ENCODE results near the gene POU2F1.

POU2F1 gene

GRCh38 chr1:167274061-167274460, 53.4 kb downstream of the POU2F1 start:
- Histone ChIP-seq H2AK5ac (ENCODE audit: low read length, severe bottlenecking) (no peak overlapping the region), H3K4me2 (ENCODE audit: low read length, poor library complexity, severe bottlenecking) (no peak overlapping the region), H3K36me3 (ENCODE audit: control insufficient read depth in 1 of 2, insufficient read depth in 2 of 2, low read depth in 1 of 2, low read length in 2 of 2) (no peaks in the 10 kb centered on the region), H3K79me1 (replicated peaks; ENCODE audit: low read length, poor library complexity, severe bottlenecking) (peaks cover 32% of the 10 kb centered on the region), H3K14ac (ENCODE audit: low read length in 2 of 2) (no peak overlapping the region), H3K18ac (ENCODE audit: low read depth in 1 of 2, low read length in 2 of 2) (no peak overlapping the region), H3K9me3 (ENCODE audit: control insufficient read depth, low read length) (no peaks in the 10 kb centered on the region), H3K4me1 (ENCODE audit: control insufficient read depth, insufficient read depth, low read depth, low read length) (peaks cover 5% of the 10 kb centered on the region), H2AFZ (ENCODE audit: low read depth, low read length) (no peak overlapping the region), H3K27me3 (ENCODE audit: control insufficient read depth in 1 of 2, insufficient read depth in 1 of 2, low read length in 2 of 2) (no peaks in the 10 kb centered on the region), H3K23ac (ENCODE audit: low read length in 2 of 2) (no peak overlapping the region), H3K27ac (ENCODE audit: low read length, poor library complexity, severe bottlenecking) (no peak overlapping the region), H2BK5ac (ENCODE audit: low read depth, low read length, poor library complexity, severe bottlenecking) (no peak overlapping the region), H2BK12ac (ENCODE audit: low read length in 2 of 2) (no peak overlapping the region), H3K4me3 (ENCODE audit: insufficient read depth in 1 of 2, low read depth in 1 of 2, low read length in 2 of 2) (no peak overlapping the region), H3K4ac (ENCODE audit: low read depth in 1 of 2, low read length in 2 of 2) (no peak overlapping the region), H4K8ac (ENCODE audit: low read length) (no peak overlapping the region), H2BK15ac (ENCODE audit: low read depth, poor library complexity, severe bottlenecking) (no peak overlapping the region), H3K9ac (ENCODE audit: low read length) (no peak overlapping the region), H4K91ac (ENCODE audit: low read length) (no peak overlapping the region), H2BK120ac (ENCODE audit: low read depth, low read length) (no peak overlapping the region)
- no CpG with 5 or more reads among the region's 1 CpG for WGBS
- DNase-seq, result no peak

GRCh38 chr1:167276969-167277368, 56.3 kb downstream of the POU2F1 start:
- H4K8ac ChIP-seq (ENCODE audit: low read length), result no peak overlapping the region
- no peak overlapping the region for H2BK5ac ChIP-seq (ENCODE audit: low read depth, low read length, poor library complexity, severe bottlenecking)
- no peaks in the 10 kb centered on the region for H3K27me3 ChIP-seq (ENCODE audit: control insufficient read depth in 1 of 2, insufficient read depth in 1 of 2, low read length in 2 of 2)
- H2AFZ ChIP-seq (ENCODE audit: low read depth, low read length), result no peak overlapping the region
- DNase-seq, result no peak
- no peak overlapping the region for H2BK15ac ChIP-seq (ENCODE audit: low read depth, poor library complexity, severe bottlenecking)
- H3K23ac ChIP-seq (ENCODE audit: low read length in 2 of 2), result no peak overlapping the region
- H4K91ac ChIP-seq (ENCODE audit: low read length), result no peak overlapping the region
- no peak overlapping the region for H2AK5ac ChIP-seq (ENCODE audit: low read length, severe bottlenecking)
- H3K4me3 ChIP-seq (ENCODE audit: insufficient read depth in 1 of 2, low read depth in 1 of 2, low read length in 2 of 2), result no peak overlapping the region
- peaks cover 36% of the 10 kb centered on the region for H3K79me1 ChIP-seq (replicated peaks; ENCODE audit: low read length, poor library complexity, severe bottlenecking)
- WGBS, result 100% methylated on average over 2 of the region's 3 CpGs
- H2BK120ac ChIP-seq (ENCODE audit: low read depth, low read length), result no peak overlapping the region
- H3K4me1 ChIP-seq (ENCODE audit: control insufficient read depth, insufficient read depth, low read depth, low read length), result peaks cover 5% of the 10 kb centered on the region
- no peak overlapping the region for H3K14ac ChIP-seq (ENCODE audit: low read length in 2 of 2)
- H2BK12ac ChIP-seq (ENCODE audit: low read length in 2 of 2), result no peak overlapping the region
- H3K36me3 ChIP-seq (ENCODE audit: control insufficient read depth in 1 of 2, insufficient read depth in 2 of 2, low read depth in 1 of 2, low read length in 2 of 2), result no peaks in the 10 kb centered on the region
- H3K4ac ChIP-seq (ENCODE audit: low read depth in 1 of 2, low read length in 2 of 2), result no peak overlapping the region
- no peak overlapping the region for H3K27ac ChIP-seq (ENCODE audit: low read length, poor library complexity, severe bottlenecking)
- H3K18ac ChIP-seq (ENCODE audit: low read depth in 1 of 2, low read length in 2 of 2), result no peak overlapping the region
- no peak overlapping the region for H3K4me2 ChIP-seq (ENCODE audit: low read length, poor library complexity, severe bottlenecking)
- no peaks in the 10 kb centered on the region for H3K9me3 ChIP-seq (ENCODE audit: control insufficient read depth, low read length)
- no peak overlapping the region for H3K9ac ChIP-seq (ENCODE audit: low read length)

- Histone ChIP-seq H2BK12ac (ENCODE audit: low read length in 2 of 2) (no peak overlapping the region), H4K8ac (ENCODE audit: low read length) (no peak overlapping the region), H2AFZ (ENCODE audit: low read depth, low read length) (no peak overlapping the region), H2BK5ac (ENCODE audit: low read depth, low read length, poor library complexity, severe bottlenecking) (no peak overlapping the region), H3K9me3 (ENCODE audit: control insufficient read depth, low read length) (no peaks in the 10 kb centered on the region), H3K14ac (ENCODE audit: low read length in 2 of 2) (no peak overlapping the region), H3K79me1 (replicated peaks; ENCODE audit: low read length, poor library complexity, severe bottlenecking) (peaks cover 27% of the 10 kb centered on the region), H2BK15ac (ENCODE audit: low read depth, poor library complexity, severe bottlenecking) (no peak overlapping the region), H3K27me3 (ENCODE audit: control insufficient read depth in 1 of 2, insufficient read depth in 1 of 2, low read length in 2 of 2) (no peaks in the 10 kb centered on the region), H4K91ac (ENCODE audit: low read length) (no peak overlapping the region), H3K4me2 (ENCODE audit: low read length, poor library complexity, severe bottlenecking) (no peak overlapping the region), H3K36me3 (ENCODE audit: control insufficient read depth in 1 of 2, insufficient read depth in 2 of 2, low read depth in 1 of 2, low read length in 2 of 2) (no peaks in the 10 kb centered on the region), H3K23ac (ENCODE audit: low read length in 2 of 2) (no peak overlapping the region), H3K9ac (ENCODE audit: low read length) (no peak overlapping the region), H2BK120ac (ENCODE audit: low read depth, low read length) (no peak overlapping the region), H2AK5ac (ENCODE audit: low read length, severe bottlenecking) (no peak overlapping the region), H3K4me3 (ENCODE audit: insufficient read depth in 1 of 2, low read depth in 1 of 2, low read length in 2 of 2) (no peak overlapping the region), H3K27ac (ENCODE audit: low read length, poor library complexity, severe bottlenecking) (no peak overlapping the region), H3K4me1 (ENCODE audit: control insufficient read depth, insufficient read depth, low read depth, low read length) (no peaks in the 10 kb centered on the region), H3K4ac (ENCODE audit: low read depth in 1 of 2, low read length in 2 of 2) (no peak overlapping the region), H3K18ac (ENCODE audit: low read depth in 1 of 2, low read length in 2 of 2) (no peak overlapping the region)
- 99% methylated on average over 4 of the region's 5 CpGs for WGBS
- DNase-seq, result no peak
These were observed 57.8 kb downstream of the POU2F1 start for GRCh38 chr1:167278497-167278896.

- H2BK5ac ChIP-seq (ENCODE audit: low read depth, low read length, poor library complexity, severe bottlenecking), result no peak overlapping the region
- no peak for DNase-seq
- H3K4ac ChIP-seq (ENCODE audit: low read depth in 1 of 2, low read length in 2 of 2), result no peak overlapping the region
- H3K23ac ChIP-seq (ENCODE audit: low read length in 2 of 2), result no peak overlapping the region
- H2BK120ac ChIP-seq (ENCODE audit: low read depth, low read length), result no peak overlapping the region
- H3K27ac ChIP-seq (ENCODE audit: low read length, poor library complexity, severe bottlenecking), result no peak overlapping the region
- H3K18ac ChIP-seq (ENCODE audit: low read depth in 1 of 2, low read length in 2 of 2), result no peak overlapping the region
- no peak overlapping the region for H3K4me3 ChIP-seq (ENCODE audit: insufficient read depth in 1 of 2, low read depth in 1 of 2, low read length in 2 of 2)
- no peak overlapping the region for H4K8ac ChIP-seq (ENCODE audit: low read length)
- H3K27me3 ChIP-seq (ENCODE audit: control insufficient read depth in 1 of 2, insufficient read depth in 1 of 2, low read length in 2 of 2), result no peaks in the 10 kb centered on the region
- H2BK12ac ChIP-seq (ENCODE audit: low read length in 2 of 2), result no peak overlapping the region
- H4K91ac ChIP-seq (ENCODE audit: low read length), result no peak overlapping the region
- no peak overlapping the region for H2AK5ac ChIP-seq (ENCODE audit: low read length, severe bottlenecking)
- no peaks in the 10 kb centered on the region for H3K36me3 ChIP-seq (ENCODE audit: control insufficient read depth in 1 of 2, insufficient read depth in 2 of 2, low read depth in 1 of 2, low read length in 2 of 2)
- H3K79me1 ChIP-seq (replicated peaks; ENCODE audit: low read length, poor library complexity, severe bottlenecking), result peaks cover 23% of the 10 kb centered on the region
- H2BK15ac ChIP-seq (ENCODE audit: low read depth, poor library complexity, severe bottlenecking), result no peak overlapping the region
- 100% methylated on average over 3 of the region's 3 CpGs for WGBS
- H3K9ac ChIP-seq (ENCODE audit: low read length), result no peak overlapping the region
- H3K4me1 ChIP-seq (ENCODE audit: control insufficient read depth, insufficient read depth, low read depth, low read length), result no peaks in the 10 kb centered on the region
- H2AFZ ChIP-seq (ENCODE audit: low read depth, low read length), result no peak overlapping the region
- H3K4me2 ChIP-seq (ENCODE audit: low read length, poor library complexity, severe bottlenecking), result no peak overlapping the region
- no peak overlapping the region for H3K14ac ChIP-seq (ENCODE audit: low read length in 2 of 2)
- no peaks in the 10 kb centered on the region for H3K9me3 ChIP-seq (ENCODE audit: control insufficient read depth, low read length)
These were observed 60.2 kb downstream of the POU2F1 start for GRCh38 chr1:167280912-167281311.

Data from mesenchymal stem cell (in vitro differentiated cells and primary cell).